Measurements from ENCODE around the gene C5.

DNA sequence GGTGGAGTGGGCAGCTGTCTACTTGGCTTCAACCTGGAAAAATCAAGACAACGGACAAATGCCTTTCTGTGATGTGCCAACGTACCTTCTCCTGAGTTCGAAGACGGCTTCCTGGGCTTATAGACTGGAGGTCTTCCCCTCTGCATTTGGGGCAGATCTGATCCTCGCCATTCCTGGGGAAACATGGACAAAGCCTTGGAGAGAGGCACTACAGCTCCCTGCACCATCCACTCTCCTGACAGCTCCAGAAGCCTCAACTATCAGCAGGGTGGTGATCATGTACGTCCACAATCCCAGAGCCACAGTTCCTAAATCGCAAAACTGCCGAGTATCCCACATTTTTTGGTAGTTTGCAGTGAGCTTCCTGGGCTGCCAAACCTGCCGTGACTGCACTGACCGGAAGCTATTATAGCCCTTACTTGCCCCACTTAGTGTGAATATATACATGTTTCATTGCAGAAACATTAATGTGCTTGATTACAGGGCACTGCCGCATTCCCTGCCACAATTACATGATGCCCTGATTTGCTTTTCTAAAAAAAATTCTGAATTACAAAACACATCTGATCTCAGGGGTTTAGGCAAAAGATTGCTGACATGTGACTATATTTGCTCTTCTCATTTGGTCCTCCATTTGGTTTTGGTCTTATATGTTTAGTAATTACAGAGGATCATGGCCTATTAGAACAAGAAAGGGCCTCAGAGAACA, 126.3 kb downstream of the C5 start:
- TF ChIP-seq, protein P1, sequence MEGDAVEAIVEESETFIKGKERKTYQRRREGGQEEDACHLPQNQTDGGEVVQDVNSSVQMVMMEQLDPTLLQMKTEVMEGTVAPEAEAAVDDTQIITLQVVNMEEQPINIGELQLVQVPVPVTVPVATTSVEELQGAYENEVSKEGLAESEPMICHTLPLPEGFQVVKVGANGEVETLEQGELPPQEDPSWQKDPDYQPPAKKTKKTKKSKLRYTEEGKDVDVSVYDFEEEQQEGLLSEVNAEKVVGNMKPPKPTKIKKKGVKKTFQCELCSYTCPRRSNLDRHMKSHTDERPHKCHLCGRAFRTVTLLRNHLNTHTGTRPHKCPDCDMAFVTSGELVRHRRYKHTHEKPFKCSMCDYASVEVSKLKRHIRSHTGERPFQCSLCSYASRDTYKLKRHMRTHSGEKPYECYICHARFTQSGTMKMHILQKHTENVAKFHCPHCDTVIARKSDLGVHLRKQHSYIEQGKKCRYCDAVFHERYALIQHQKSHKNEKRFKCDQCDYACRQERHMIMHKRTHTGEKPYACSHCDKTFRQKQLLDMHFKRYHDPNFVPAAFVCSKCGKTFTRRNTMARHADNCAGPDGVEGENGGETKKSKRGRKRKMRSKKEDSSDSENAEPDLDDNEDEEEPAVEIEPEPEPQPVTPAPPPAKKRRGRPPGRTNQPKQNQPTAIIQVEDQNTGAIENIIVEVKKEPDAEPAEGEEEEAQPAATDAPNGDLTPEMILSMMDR (conservative IDR thresholded peaks at IDR 0.05 in 1 of 2, IDR thresholded peaks at IDR 0.05 in 1 of 2; ENCODE audit: extremely low read depth in 1 of 2, insufficient read depth in 1 of 2, low read depth in 1 of 2, low read length in 2 of 2): no peak
- TF ChIP-seq EZH2 (IDR thresholded peaks at IDR 0.05; ENCODE audit: borderline replicate concordance, low read length): no peak
